Ishikawa (cell line): ENCODE data around the gene OPHN1.

Experiments
- CEBPB ChIP-seq: IDR thresholded peaks from 2 replicates; pipeline ENCODE4 v1.6.1; 2012
- CREB1 ChIP-seq: IDR thresholded peaks from 2 replicates; pipeline ENCODE4 v1.6.1; 2012; ENCODE audit warnings: low read depth
- EGR1 ChIP-seq: IDR thresholded peaks from 2 replicates; pipeline ENCODE4 v1.6.1; 2012
- EP300 ChIP-seq: IDR thresholded peaks from 2 replicates; pipeline ENCODE4 v1.6.1; 2012; ENCODE audit warnings: borderline replicate concordance
- FOXM1 ChIP-seq: IDR thresholded peaks from 2 replicates; pipeline ENCODE4 v1.6.1; 2012; ENCODE audit warnings: low read depth, borderline replicate concordance
- NFIC ChIP-seq: IDR thresholded peaks from 2 replicates; pipeline ENCODE4 v1.6.1; 2012
- TAF1 ChIP-seq: IDR thresholded peaks from 2 replicates; pipeline ENCODE4 v1.6.1; 2012; ENCODE audit warnings: low read depth, mild to moderate bottlenecking
- TCF12 ChIP-seq: IDR thresholded peaks from 2 replicates; pipeline ENCODE4 v1.6.1; 2012; ENCODE audit warnings: low read depth
- TEAD4 ChIP-seq: IDR thresholded peaks from 2 replicates; pipeline ENCODE4 v1.6.1; 2012
- YY1 ChIP-seq: IDR thresholded peaks from 2 replicates; pipeline ENCODE4 v1.6.1; 2012; ENCODE audit warnings: low read depth
- TF ChIP-seq, protein P1 (sequence below): IDR thresholded peaks from 2 replicates; pipeline ENCODE4 v1.6.1; 2012; ENCODE audit warnings: low read depth, mild to moderate bottlenecking
- TF ChIP-seq, protein P2 (sequence below): IDR thresholded peaks from 2 replicates; pipeline ENCODE4 v1.6.1; 2012

DNA sequence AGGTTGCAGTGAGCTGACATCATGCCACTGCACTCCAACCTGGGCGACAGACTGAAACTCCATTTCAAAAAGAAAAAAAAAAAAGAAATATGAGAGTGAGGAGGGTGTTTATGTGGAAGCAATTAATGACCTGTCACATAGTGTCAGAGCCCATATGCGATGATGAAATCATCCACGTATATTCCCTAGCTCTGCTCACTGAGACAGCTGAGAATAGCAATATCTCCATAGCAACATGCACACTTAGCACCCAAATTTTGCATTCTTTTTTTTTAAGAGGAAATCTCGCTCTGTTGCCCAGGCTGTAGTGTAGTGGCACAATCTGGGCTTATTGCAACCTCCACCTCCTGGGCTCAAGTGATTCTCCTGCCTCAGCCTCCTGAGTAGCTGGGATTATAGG is 31.5 kb upstream of the OPHN1 start:
- TF ChIP-seq NFIC (no peak), TCF12 (no peak), CREB1 (no peak), FOXM1 (no peak), TEAD4 (no peak), EP300 (no peak), EGR1 (no peak), CEBPB (no peak), TAF1 (no peak), YY1 (no peak)
- TF ChIP-seq, protein P1, sequence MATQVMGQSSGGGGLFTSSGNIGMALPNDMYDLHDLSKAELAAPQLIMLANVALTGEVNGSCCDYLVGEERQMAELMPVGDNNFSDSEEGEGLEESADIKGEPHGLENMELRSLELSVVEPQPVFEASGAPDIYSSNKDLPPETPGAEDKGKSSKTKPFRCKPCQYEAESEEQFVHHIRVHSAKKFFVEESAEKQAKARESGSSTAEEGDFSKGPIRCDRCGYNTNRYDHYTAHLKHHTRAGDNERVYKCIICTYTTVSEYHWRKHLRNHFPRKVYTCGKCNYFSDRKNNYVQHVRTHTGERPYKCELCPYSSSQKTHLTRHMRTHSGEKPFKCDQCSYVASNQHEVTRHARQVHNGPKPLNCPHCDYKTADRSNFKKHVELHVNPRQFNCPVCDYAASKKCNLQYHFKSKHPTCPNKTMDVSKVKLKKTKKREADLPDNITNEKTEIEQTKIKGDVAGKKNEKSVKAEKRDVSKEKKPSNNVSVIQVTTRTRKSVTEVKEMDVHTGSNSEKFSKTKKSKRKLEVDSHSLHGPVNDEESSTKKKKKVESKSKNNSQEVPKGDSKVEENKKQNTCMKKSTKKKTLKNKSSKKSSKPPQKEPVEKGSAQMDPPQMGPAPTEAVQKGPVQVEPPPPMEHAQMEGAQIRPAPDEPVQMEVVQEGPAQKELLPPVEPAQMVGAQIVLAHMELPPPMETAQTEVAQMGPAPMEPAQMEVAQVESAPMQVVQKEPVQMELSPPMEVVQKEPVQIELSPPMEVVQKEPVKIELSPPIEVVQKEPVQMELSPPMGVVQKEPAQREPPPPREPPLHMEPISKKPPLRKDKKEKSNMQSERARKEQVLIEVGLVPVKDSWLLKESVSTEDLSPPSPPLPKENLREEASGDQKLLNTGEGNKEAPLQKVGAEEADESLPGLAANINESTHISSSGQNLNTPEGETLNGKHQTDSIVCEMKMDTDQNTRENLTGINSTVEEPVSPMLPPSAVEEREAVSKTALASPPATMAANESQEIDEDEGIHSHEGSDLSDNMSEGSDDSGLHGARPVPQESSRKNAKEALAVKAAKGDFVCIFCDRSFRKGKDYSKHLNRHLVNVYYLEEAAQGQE: no peak
- TF ChIP-seq, protein P2, sequence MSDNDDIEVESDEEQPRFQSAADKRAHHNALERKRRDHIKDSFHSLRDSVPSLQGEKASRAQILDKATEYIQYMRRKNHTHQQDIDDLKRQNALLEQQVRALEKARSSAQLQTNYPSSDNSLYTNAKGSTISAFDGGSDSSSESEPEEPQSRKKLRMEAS: no peak
